ENCODE data around the gene PRDM10.
"Not testable (repeated sequence)": the region's sequence is repeated elsewhere in the genome, so short reads cannot be mapped to it uniquely, and the experiment has no call there.

PRDM10 gene

GRCh38 chr11:129885381-129885780, 117.3 kb downstream of the PRDM10 start:
- no peak for DNase-seq

- no peak for DNase-seq
Measured at GRCh38 chr11:129884581-129884980, 118.1 kb downstream of the PRDM10 start.

- DNase-seq, result no peak
Measured at GRCh38 chr11:129881570-129882170, 121.0 kb downstream of the PRDM10 start.

- DNase-seq, result no peak
Measured at GRCh38 chr11:129880311-129880710, 122.3 kb downstream of the PRDM10 start.

- no peak for DNase-seq
Measured at GRCh38 chr11:129871914-129872313, 130.7 kb downstream of the PRDM10 start.

- DNase-seq, result not testable (repeated sequence)
Measured at GRCh38 chr11:129868626-129869025, 134.0 kb downstream of the PRDM10 start.

- no peak for DNase-seq
Measured at GRCh38 chr11:129866311-129866710, 136.3 kb downstream of the PRDM10 start.

- no peak for DNase-seq
Measured at GRCh38 chr11:129865701-129866100, 136.9 kb downstream of the PRDM10 start.

GRCh38 chr11:129864811-129865210, 137.8 kb downstream of the PRDM10 start:
- no peak for DNase-seq

- DNase-seq, result no peak
Measured at GRCh38 chr11:129861702-129862522, 140.7 kb downstream of the PRDM10 start.

GRCh38 chr11:129856036-129856435, 146.6 kb downstream of the PRDM10 start:
- DNase-seq, result no peak

GRCh38 chr11:129855086-129855485, 147.5 kb downstream of the PRDM10 start:
- DNase-seq, result no peak

GRCh38 chr11:129854232-129854805, 148.3 kb downstream of the PRDM10 start:
- no peak for DNase-seq

GRCh38 chr11:129853518-129854231, 149.0 kb downstream of the PRDM10 start:
- DNase-seq, result peak; percentile 38 to 86

GRCh38 chr11:129852125-129852740, 150.4 kb downstream of the PRDM10 start:
- no peak for DNase-seq
